Stimulated activated CD4-positive, alpha-beta T cell treated with anti-CD3 and anti-CD28 coated beads, Interleukin-12 subunit alpha, Interleukin-12 subunit beta, amount 100 ng/mL, for 4 hours (primary cell): ENCODE results near the gene CHSY1.
A peak's percentile ranks its signal among the peaks of the same experiment; 100 is the strongest.
"Not testable (repeated sequence)": the region's sequence is repeated elsewhere in the genome, so short reads cannot be mapped to it uniquely, and the experiment has no call there.

Source experiments
- DNase-seq: peaks from one replicate; pipeline ENCODE4 v3.0.0-alpha.2; 2020

CHSY1 gene

GRCh38 chr15:101251830-101252820 is at the start of gene CHSY1:
Gene CHSY1 (minus strand): TSS chr15:101252048. CDS start chr15:101251456, 592 bp downstream.
- peak; percentile 80 for DNase-seq

- DNase-seq = no peak
Measured at GRCh38 chr15:101296418-101297405, 44.9 kb upstream of the CHSY1 start.

- no peak for DNase-seq
Measured at GRCh38 chr15:101295607-101296161, 43.8 kb upstream of the CHSY1 start.

GRCh38 chr15:101294731-101295606 is 43.1 kb upstream of the CHSY1 start, which contains the start of gene SNRPA1:
Gene SNRPA1 (minus strand): TSS chr15:101295248. CDS start chr15:101295178, 70 bp downstream.
- peak; percentile 99 for DNase-seq

GRCh38 chr15:101293122-101293521 is 41.3 kb upstream of the CHSY1 start:
- no peak for DNase-seq

- no peak for DNase-seq
Measured at GRCh38 chr15:101288905-101289513, 37.2 kb upstream of the CHSY1 start.

GRCh38 chr15:101287342-101287741 is 35.5 kb upstream of the CHSY1 start:
- not testable (repeated sequence) for DNase-seq

GRCh38 chr15:101286471-101287114 is 34.7 kb upstream of the CHSY1 start:
- no peak for DNase-seq

GRCh38 chr15:101283931-101284330 is 32.1 kb upstream of the CHSY1 start:
- DNase-seq = no peak

- no peak for DNase-seq
Measured at GRCh38 chr15:101280007-101280406, 28.2 kb upstream of the CHSY1 start.

GRCh38 chr15:101277943-101278564 is 26.2 kb upstream of the CHSY1 start:
- no peak for DNase-seq

- DNase-seq = peak; percentile 93
Measured at GRCh38 chr15:101277038-101277822, 25.4 kb upstream of the CHSY1 start, which contains the start of gene SELENOS. Gene SELENOS (minus strand): TSS chr15:101277485. CDS start chr15:101277417, 68 bp downstream.

GRCh38 chr15:101276501-101277037 is 24.7 kb upstream of the CHSY1 start:
- no peak for DNase-seq

- DNase-seq = no peak
Measured at GRCh38 chr15:101275018-101275417, 23.2 kb upstream of the CHSY1 start.

GRCh38 chr15:101273534-101273933 is 21.7 kb upstream of the CHSY1 start:
- no peak for DNase-seq

GRCh38 chr15:101272584-101272983 is 20.7 kb upstream of the CHSY1 start:
- DNase-seq = no peak

GRCh38 chr15:101269479-101270223 is 17.8 kb upstream of the CHSY1 start:
- no peak for DNase-seq
